ENCODE data around the gene MST1R.

DNA sequence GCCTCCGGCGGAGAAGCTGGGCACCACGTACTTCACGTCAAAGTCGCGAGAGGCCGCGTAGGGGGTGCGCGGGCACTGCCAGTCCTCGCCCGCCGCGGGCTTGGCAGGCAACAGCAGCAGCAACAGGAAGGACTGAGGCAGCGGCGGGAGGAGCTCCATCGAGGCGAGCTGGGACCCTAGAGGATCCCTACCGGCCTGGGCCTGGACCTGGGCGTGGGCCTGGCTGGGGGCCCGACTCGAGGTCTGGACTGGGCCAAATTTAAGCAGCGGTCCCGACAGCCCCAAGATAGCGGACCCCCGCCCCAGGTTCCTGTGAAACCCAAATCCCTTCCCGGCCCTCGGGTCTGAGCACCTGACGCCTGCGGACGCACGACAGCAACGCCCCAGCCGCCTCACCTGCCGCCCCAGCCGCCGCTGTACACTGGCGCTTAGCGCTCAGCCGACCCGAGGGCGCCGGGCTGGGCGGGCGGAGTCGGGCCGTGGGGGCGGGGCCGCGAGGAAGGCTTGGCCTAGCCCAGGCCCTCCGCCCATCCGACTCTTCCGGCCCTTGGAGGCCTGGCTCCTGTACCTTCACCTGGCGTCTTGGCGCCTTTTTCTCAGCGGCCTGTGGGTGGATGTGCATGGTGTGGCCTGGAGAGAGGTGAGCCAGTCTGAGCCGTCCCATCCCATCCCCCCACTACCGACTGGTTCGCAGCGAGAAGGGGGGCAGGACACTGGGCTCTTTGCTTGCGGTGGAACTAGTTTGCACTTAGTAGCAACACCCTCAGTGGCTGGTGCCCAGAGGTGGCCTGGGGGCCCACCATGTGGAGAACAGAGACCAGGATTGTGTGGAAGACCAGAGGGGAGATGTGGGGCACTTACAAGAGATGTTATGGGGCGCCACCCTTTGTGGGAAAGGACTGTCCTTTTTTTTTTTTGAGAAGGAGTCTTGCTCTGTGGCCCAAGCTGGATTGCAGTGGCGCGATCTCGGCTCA lies at the start of gene MST1R:
- TF ChIP-seq ZNF274 (IDR thresholded peaks at IDR 0.05; ENCODE audit: low read depth, low read length): no peak
- no peak for TF ChIP-seq SUZ12 (IDR thresholded peaks at IDR 0.05; ENCODE audit: extremely low read depth, insufficient read depth, insufficient read length)
